DMS53 (cell line): ENCODE measurements around the gene SH3PXD2A.
A peak's percentile ranks its signal among the peaks of the same experiment; 100 is the strongest.
"Not testable (repeated sequence)": the region's sequence is repeated elsewhere in the genome, so short reads cannot be mapped to it uniquely, and the experiment has no call there.

Source experiments
- DNase-seq: peaks from one replicate; lab custom pipeline; 2025; lab: John Stamatoyannopoulos, UW

SH3PXD2A gene

GRCh38 chr10:103665162-103665889 lies 190.1 kb downstream of the SH3PXD2A start:
- no peak for DNase-seq

- DNase-seq: no peak
Observed at GRCh38 chr10:103663802-103664201, 191.6 kb downstream of the SH3PXD2A start.

- no peak for DNase-seq
Observed at GRCh38 chr10:103663236-103663635, 192.1 kb downstream of the SH3PXD2A start.

- DNase-seq: not testable (repeated sequence)
Observed at GRCh38 chr10:103662704-103663103, 192.7 kb downstream of the SH3PXD2A start.

GRCh38 chr10:103661198-103661950 lies 194.0 kb downstream of the SH3PXD2A start:
- peak; percentile 86 for DNase-seq

- peak; percentile 68 for DNase-seq
Observed at GRCh38 chr10:103660364-103661197, 194.8 kb downstream of the SH3PXD2A start.

- DNase-seq: peak; percentile 90
Observed at GRCh38 chr10:103659674-103660363, 195.6 kb downstream of the SH3PXD2A start.

GRCh38 chr10:103658049-103658577 lies 197.3 kb downstream of the SH3PXD2A start:
- peak; percentile 13 for DNase-seq

GRCh38 chr10:103657061-103657591 lies 198.2 kb downstream of the SH3PXD2A start:
- DNase-seq: no peak

- DNase-seq: no peak
Observed at GRCh38 chr10:103654925-103655324, 200.5 kb downstream of the SH3PXD2A start.

GRCh38 chr10:103653581-103654037 lies 201.8 kb downstream of the SH3PXD2A start:
- DNase-seq: peak; percentile 73

- DNase-seq: peak; percentile 16
Observed at GRCh38 chr10:103652599-103653281, 202.6 kb downstream of the SH3PXD2A start.

- DNase-seq: no peak
Observed at GRCh38 chr10:103651783-103652476, 203.4 kb downstream of the SH3PXD2A start.

GRCh38 chr10:103651333-103651732 lies 204.0 kb downstream of the SH3PXD2A start:
- DNase-seq: no peak

GRCh38 chr10:103649654-103650423 lies 205.5 kb downstream of the SH3PXD2A start:
- peak; percentile 86 for DNase-seq

- DNase-seq: no peak
Observed at GRCh38 chr10:103648636-103649532, 206.5 kb downstream of the SH3PXD2A start.

GRCh38 chr10:103648251-103648635 lies 207.1 kb downstream of the SH3PXD2A start:
- DNase-seq: no peak

GRCh38 chr10:103646304-103646703 lies 209.1 kb downstream of the SH3PXD2A start:
- no peak for DNase-seq
